GM15510 (cell line): ENCODE results near the gene FNDC11.

Source experiments
- POLR2A ChIP-seq: IDR thresholded peaks from 3 replicates; pipeline ENCODE4 v1.6.1; 2011; ENCODE audit warnings: borderline replicate concordance; ENCODE audit not compliant: insufficient read length; ENCODE audit errors: extremely low read depth

Gene FNDC11

GRCh38 chr20:63572788-63573646, 19.1 kb downstream of the FNDC11 start:
- no peak for TF ChIP-seq POLR2A

DNA sequence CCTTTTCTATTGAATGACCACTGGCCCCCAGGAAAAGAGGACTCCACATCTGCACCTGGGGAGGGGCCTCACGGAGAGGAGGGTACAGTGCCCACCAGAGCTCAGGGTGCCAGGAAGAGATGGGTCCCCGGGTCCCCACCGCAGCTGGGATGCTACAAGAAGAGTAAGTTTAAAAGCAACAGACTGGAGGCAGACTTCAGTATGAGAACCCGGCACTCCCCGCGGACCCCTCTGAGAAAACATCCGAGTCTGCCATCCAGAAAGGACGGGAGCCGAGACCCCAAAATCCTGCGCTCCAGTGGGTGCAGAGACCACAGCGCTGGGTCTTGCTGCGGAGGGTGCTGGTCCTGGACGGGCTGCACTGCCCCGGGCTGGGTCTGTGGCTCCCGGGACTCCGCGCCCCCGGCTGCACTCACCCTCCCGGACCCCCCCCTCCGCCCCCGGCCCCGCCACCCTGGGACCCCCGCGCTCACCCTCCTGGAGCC, 19.7 kb downstream of the FNDC11 start:
- no peak for TF ChIP-seq POLR2A

- TF ChIP-seq POLR2A, result peak; percentile 57
These were observed 20.3 kb downstream of the FNDC11 start, which contains the start of gene HELZ2 for GRCh38 chr20:63574156-63574828. Gene HELZ2, minus strand, starts transcription at chr20:63574239. Its CDS starts 1,854 bp downstream, at chr20:63572385.

DNA sequence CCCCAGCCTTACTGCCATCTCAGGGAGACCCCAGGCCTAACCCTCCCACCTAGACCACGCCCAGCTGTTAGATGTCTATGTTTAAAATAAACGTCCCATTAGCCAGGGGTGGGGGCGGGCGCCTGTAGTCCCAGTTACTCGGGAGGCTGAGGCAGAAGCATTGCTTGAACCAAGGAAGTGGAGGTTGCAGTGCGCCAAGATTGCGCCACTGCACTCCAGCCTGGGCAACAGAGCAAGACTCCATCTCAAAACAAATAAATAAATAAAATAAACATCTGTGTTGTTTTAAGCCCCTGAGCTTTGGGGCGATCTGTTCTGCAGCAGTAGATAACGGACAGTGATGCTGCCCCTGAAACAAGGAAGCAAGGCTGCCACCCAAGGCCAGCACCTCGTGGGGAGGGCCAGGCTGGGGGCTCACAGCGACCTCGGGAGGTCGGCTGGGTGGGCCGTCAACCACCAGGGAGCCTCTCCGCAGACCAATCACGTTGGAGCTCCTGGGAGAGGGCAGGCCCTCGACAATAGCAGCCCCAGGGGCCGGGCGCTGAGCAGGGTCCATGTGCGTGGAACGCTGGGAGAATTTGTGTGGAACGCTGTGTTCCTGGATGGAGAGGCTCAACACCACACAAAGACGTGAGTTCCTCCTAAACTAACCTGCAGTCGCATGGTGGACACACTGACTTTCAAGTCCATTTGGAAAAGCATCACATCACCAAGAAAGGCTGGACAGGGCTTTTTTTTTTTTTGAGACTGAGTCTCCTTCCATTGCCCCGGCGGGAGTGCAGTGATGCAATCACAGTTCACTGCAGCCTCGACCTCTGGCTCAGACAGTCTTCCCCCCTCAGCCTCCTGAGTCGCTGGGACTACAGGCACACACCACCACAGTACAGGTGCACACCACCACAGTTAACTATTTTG, 21.1 kb downstream of the FNDC11 start:
- no peak for TF ChIP-seq POLR2A

- TF ChIP-seq POLR2A, result no peak
These were observed 22.4 kb downstream of the FNDC11 start for GRCh38 chr20:63576311-63576710.

DNA sequence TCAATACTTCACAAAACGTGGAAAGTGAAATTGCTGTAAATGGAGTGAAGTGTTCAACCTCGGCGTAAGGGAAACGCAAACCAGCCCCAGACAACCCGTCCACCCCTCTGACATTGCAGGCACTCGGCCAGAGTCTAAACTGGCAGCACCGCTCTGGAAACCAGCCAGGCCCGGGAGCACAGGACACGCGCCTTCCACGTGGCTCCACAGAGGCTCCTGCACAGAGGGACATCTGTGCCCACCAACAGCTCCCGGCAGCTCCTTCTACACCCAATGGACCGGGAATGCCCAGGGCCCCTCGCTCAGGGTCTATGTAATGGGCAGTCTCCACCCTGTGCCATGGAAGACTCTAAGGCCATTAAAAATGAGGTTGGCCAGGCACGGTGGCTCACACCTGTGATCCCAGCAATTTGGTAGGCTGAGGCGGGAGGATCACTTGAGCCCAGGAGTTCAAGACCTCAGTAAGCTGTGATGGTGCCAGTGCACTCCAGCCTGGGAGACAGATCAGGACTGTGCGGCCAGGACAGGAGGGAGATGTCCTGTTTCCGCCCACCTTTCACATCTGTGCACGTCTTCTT, 23.4 kb downstream of the FNDC11 start:
- no peak for TF ChIP-seq POLR2A

DNA sequence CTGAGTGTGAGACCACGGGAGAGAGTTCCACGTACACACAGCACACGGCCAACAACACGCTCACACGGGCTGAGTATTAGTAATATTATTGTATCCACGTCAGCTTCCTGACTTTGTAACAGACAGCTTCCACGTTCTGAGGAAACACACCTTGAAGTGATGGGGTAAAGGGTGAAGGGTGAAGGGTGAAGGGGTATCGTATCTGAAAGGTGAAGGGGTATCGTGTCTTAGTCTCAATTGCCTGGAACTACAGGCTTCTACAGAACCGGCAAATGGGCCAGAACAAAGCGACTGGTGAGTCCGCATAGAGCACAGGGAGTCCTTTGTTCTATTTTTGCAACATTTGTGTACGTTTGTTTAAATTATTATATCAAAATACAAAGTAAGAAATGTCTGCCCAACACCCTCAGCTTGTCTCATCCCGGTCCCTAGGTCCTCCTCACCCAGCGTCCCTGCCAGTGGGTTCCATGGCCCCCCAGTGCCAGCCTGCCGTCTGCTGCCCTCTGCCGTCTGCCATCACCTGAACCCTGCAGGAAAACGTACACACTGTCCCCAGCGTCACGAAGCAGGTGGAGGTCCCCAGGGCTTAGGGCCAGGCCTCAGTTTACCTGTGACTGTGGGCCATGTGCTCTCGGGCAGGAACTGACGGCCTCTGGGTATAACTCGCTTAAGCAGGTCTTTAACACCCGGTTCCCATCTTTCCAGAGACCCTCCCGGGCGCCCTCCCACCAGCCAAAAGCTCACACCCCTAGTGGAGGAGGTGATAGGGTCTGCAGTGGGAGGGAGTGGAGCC, 24.5 kb downstream of the FNDC11 start:
- no peak for TF ChIP-seq POLR2A

DNA sequence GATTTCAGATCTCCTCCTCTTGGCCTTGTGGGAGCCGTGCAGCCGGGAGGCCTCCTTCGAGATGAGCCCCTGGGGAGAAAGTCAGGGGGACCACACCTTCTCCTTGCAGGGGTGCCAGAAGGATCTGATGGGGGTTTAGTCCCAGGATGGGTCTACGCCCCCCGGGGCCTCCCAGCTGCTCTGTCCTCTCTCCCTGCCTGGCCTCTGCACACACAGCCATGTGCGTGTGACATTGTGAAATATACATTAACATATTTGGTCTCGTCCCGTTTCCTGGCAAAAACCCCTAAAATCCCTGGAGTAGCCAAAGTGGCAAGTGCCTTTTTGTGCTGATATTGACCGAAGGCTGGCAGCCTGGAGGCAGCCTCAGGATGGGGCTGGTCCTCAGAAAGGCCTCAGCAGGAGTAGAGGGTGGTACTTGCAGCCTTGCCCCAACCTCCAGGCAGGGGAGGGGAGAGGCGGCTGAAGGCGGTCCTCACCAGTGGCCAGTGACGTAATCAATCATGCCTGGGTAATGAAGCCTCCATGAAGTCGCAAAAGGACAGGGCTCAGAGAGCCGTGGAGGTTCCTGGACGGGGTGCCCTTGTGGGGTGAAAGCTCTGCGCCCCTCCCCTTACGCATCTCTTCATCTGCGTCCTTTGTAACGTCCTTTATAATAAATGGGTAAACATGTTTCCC, 25.2 kb downstream of the FNDC11 start:
- no peak for TF ChIP-seq POLR2A

DNA sequence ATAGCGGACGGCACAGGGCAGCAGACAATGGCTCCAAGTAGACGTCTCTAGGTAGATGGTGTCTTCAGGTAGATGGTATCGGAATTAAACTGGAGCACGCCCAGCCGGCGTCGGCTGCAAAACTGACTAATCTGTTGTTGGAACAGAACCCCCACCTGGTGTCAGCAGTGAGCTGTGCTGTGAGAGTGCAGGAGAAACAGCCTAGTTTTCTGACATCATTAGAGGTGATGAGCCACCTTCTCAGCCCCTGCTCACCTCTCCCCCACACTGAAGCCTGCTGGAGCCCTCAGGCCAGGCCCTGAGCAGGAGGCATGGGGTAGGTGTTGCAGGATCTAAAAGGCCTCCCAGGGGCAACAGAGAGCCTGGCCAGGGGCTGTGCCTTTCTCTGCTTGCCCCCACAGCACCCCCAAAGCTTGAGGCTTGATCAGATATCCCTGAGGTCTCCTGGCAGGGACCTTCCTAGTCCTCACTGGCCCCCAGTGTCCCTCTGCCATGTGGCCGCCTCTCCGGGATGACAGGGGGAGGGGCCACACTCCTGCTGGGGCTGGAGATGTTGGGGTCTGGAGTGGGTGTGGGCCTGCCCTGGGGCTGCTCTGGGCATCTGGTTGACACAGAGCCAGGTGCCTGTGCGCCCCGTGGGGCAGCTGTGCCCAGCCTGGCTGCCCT, 27.0 kb downstream of the FNDC11 start:
- no peak for TF ChIP-seq POLR2A

DNA sequence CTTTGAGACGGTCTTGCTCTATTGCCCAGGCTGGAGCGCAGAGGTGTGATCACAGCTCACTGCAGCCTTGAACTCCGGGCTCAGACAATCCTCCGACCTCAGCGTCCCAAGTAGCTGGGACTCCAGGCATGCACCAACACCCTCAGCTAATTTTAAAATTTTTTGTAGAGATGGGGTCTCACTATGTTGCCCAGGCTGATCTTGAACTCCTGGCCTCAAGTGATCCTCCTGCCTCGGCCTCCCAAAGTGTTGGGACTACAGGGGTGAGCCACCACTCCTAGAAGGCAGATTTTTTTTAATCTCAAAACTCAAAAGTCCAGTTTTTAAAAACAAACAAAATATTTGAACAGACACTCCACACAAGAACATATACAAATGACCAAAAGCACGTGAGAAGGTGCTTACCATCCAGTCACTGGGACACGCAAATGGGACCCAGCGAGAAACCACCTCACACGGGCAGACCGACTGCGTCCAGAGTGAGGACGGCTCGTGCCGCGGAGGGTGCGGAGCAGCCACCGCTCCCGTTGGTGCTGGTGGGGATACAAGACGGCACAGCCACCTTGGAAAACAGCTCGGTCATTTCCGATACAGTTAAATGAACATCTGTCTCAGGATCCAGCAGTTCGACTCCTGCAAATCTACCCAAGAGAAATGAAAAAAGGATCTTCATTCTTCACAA, 28.6 kb downstream of the FNDC11 start:
- TF ChIP-seq POLR2A, result no peak

DNA sequence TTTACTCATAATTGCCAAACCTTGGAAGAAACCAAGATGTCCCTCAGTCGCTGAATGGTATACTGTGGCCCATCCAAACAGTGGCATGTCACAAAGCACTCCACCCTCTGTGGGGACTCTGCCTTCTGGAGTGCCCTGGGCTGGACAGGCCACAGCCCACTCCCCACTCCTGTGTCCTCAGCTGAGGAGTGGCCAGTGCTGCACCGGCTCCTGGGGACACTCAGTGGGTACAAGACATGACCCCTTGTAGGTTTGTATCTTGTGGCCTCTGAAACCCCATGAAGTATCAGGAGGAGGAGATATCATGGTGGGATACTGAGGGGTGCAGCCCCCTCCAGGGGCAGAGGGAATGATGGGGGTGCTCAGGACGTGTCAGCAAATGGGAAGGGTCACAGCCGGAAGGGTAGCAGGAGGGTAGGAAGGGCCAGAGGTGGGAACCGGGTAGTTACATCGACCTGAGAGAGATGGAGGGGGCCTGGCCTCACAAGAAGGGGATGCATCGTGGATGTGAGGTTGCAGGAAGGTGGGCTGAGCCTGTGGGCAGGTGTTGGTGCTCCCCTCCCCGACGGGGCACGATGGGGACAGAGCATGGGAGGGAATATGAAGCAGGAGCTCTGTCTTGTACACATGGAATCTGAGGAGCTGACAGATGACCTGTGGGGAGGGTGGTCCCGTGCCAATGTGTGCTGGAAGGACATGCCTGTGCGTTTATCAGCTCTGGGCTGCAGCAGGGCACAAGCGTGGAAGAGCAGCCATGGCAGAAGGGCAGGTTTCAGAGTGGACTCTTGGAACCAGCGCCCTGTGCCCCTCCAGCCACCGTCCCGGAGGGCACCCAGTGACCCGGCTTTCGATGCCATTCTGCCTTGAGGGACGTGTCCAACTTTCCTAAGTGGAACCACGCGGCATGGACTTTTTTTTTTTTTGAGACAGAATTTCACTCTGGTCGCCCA, 31.9 kb downstream of the FNDC11 start:
- no peak for TF ChIP-seq POLR2A
